SJCRH30 (cell line): ENCODE data around the gene PLA2G4E. TPM values are rescaled to one million over a fixed set of nuclear protein-coding genes. Genes with fewer than 3 reads are reported as not detected.

Experiments used
- DNase-seq, 2 experiments: peaks; one replicate each; pipeline ENCODE4 v3.0.0-alpha.2; 2015 to 2020
- H3K27ac ChIP-seq: fragments of 250-450 bp; sonication (Bioruptor Pico); 2 replicates; pipeline ENCODE4 v1.5.1; 2020; ENCODE audit warnings: mild to moderate bottlenecking, moderate library complexity
- H3K27me3 ChIP-seq: fragments of 250-450 bp; sonication (Bioruptor Pico); 2 replicates; pipeline ENCODE4 v1.5.1; 2020; ENCODE audit warnings: mild to moderate bottlenecking, moderate library complexity
- H3K36me3 ChIP-seq: fragments of 250-450 bp; sonication (Bioruptor Pico); 2 replicates; pipeline ENCODE4 v1.5.1; 2020; ENCODE audit warnings: mild to moderate bottlenecking, moderate library complexity
- H3K4me1 ChIP-seq: fragments of 250-450 bp; sonication (Bioruptor Pico); 2 replicates; pipeline ENCODE4 v1.5.1; 2020; ENCODE audit warnings: mild to moderate bottlenecking, moderate library complexity
- H3K4me3 ChIP-seq: fragments of 250-450 bp; sonication (Bioruptor Pico); 2 replicates; pipeline ENCODE4 v1.5.1; 2020; ENCODE audit warnings: mild to moderate bottlenecking, moderate library complexity
- H3K9me3 ChIP-seq: fragments of 250-450 bp; sonication (Bioruptor Pico); replicated peaks from 2 replicates; pipeline ENCODE4 v1.5.1; 2020; ENCODE audit warnings: mild to moderate bottlenecking, moderate library complexity
- total RNA-seq: library from RNA; depleted of rRNA; stranded (reverse); fragments of >200 nt; shearing (Covaris generic); gene quantifications from 2 replicates; pipeline ENCODE4 v1.2.3, GENCODE V29; 2014

PLA2G4E gene
- total RNA-seq, 1 experiment from 2014 or later, result not detected

DNA sequence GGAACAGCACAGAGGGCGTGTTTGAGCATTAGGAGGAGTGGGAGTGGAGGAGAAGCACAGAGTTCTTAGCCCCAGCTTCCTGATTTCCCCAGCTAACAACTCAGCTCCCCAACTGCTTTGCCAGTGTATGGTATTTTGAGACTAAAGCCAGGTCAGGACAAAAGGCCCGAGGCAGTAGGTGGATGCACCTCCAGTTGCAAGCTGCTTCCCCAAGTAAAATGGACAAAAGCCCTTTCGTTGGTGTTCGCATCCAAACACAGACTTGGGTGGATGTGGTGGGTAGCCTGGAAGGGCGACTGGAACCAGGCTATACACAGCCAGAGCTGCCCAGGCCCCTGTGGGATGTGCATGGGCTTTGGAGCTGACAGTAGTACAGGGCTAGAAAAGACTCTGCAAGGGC is 36.2 kb downstream of the PLA2G4E start:
- Histone ChIP-seq H3K4me1 (0 out of 2 replicates have a peak, but pooled peaks cover 4% of the 10 kb centered on the region), H3K36me3 (no peaks in the 10 kb centered on the region)

DNA sequence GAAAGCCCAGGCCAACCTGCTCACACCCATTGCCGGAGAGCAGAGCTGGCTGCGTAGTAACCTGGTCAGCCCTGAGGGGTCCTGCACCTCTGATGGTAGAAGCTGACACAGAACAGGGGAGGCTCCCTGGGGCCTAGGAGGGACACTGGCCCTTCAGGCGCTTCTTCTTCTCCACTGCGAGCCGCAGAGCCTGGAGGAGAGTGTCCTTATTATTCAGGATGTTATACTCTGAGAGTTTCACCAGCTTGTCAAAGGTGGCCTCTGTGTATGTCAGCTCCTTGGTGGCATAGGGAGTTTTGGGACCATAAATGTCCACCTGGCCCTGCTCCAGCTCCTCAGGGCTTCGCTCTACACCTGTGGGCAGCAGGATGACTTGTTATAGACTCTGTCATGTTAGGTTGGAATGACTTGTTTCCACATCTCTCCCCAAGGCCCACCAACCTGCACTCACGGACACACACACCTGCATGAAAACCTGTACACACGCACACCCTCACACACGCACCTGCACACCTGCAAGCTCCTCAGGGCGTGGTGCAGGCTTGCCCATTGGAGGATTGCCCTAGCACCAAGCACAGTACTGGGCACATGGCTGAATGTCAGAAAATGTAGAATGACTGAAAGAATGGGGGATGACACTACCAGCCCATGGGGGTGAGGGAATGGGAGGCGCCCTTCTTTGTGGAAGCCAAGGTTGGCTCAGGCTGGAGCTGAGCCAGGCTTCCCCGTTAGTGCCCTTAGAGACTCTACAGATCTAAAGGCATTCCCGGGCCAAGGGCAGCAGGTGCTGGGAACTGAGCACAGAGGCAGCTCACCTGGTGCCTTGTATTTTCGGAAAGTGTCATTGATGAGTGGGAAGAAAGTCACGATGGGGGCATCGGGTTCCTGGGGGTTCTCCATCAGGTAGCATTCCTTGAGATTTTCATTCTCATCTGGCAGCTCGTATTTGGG is 36.9 kb downstream of the PLA2G4E start:
- no peak for DNase-seq
- H3K9me3 ChIP-seq, result no peaks in the 10 kb centered on the region
- no peaks in the 10 kb centered on the region; the same call in 1 of the 2 replicates for H3K27me3 ChIP-seq
- H3K4me1 ChIP-seq, result 0 out of 2 replicates have a peak, but pooled peaks cover 4% of the 10 kb centered on the region
- no peak overlapping the region for H3K27ac ChIP-seq
- no peaks in the 10 kb centered on the region for H3K36me3 ChIP-seq
- no peak overlapping the region for H3K4me3 ChIP-seq

More for the DNA sequence above, 36.2 kb downstream of the PLA2G4E start:
- Histone ChIP-seq H3K4me3 (no peak overlapping the region), H3K27me3 (no peaks in the 10 kb centered on the region; the same call in 1 of the 2 replicates), H3K27ac (no peak overlapping the region), H3K9me3 (no peaks in the 10 kb centered on the region)
- no peak for DNase-seq

DNA sequence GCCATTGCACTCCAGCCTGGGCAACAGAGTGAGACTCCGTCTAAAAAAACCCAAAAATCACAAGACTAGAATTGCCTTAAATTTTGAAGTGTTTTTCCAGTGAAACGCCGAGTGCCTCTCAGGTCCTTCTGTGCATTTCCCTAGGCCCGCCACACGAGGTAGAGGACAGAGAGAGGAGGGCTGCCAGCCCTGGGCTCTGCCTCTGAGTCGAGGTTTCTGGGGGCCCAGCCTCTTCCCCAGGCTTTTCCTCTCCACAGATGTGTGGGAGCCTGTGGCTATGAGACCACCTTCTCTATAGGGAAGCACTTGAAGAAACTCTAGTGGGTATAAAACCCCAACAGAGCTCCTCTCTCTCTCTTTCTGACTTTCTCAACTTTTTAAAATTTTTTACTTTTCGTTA is 37.6 kb downstream of the PLA2G4E start:
- H3K27me3 ChIP-seq, result no peaks in the 10 kb centered on the region; the same call in 1 of the 2 replicates
- H3K36me3 ChIP-seq, result no peaks in the 10 kb centered on the region
- no peak overlapping the region for H3K27ac ChIP-seq
- no peaks in the 10 kb centered on the region for H3K9me3 ChIP-seq
- 0 out of 2 replicates have a peak, but pooled peaks cover 4% of the 10 kb centered on the region for H3K4me1 ChIP-seq
- DNase-seq, result no peak
- H3K4me3 ChIP-seq, result no peak overlapping the region

DNA sequence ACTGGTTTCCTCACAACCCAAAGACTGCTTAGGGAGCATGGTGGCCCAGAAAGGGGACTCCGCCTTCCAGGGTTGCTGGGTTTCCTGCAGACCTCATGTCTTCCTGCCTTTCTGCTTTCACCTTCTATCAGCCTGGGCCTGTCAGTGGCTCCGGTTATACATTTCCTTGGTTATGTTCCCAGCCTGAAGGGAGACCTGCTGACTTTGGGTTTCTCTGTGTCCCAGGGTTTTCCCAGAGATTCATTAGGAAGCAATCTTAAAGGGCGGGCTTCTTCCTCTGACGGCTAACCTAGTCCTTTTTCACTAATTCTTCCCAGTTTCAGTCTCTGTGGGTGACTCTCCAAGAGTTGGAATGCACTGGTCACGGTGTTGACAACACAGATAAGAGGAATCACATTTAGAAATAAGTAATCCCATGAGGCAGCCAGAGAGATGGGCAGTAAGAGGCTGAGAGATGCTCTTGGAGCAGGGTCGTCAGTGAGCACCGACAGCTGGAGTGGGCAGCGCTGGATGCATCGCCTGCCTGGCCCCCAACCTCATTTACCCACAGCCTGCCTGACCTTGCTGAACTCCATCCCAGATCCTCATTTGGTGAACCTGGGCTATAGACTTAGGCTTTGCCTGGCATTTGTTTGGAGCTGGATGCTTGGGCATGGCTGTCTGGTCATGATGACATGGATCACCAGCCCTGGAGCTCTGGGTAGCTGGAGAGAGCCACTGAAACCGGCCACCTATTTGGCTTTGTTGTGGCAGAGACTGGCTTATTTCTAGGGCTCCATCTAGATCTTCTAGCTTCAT is 38.5 kb downstream of the PLA2G4E start:
- no peaks in the 10 kb centered on the region for H3K36me3 ChIP-seq
- H3K4me1 ChIP-seq, result 0 out of 2 replicates have a peak, but pooled peaks cover 4% of the 10 kb centered on the region
- no peak overlapping the region for H3K27ac ChIP-seq
- DNase-seq, result no peak
- no peaks in the 10 kb centered on the region; the same call in 1 of the 2 replicates for H3K27me3 ChIP-seq
- no peak overlapping the region for H3K4me3 ChIP-seq
- H3K9me3 ChIP-seq, result no peaks in the 10 kb centered on the region

- H3K9me3 ChIP-seq, result no peaks in the 10 kb centered on the region
- no peaks in the 10 kb centered on the region for H3K36me3 ChIP-seq
- no peak overlapping the region for H3K27ac ChIP-seq
- no peak for DNase-seq
- no peaks in the 10 kb centered on the region; the same call in 1 of the 2 replicates for H3K27me3 ChIP-seq
- H3K4me3 ChIP-seq, result no peak overlapping the region
- H3K4me1 ChIP-seq, result 0 out of 2 replicates have a peak, but pooled peaks cover 7% of the 10 kb centered on the region
Measured at GRCh38 chr15:41981371-41982132, 39.3 kb downstream of the PLA2G4E start.

- no peaks in the 10 kb centered on the region for H3K36me3 ChIP-seq
- H3K4me1 ChIP-seq, result peaks cover 10% of the 10 kb centered on the region; the same call in 1 of the 2 replicates
- H3K27me3 ChIP-seq, result no peaks in the 10 kb centered on the region; the same call in 1 of the 2 replicates
- H3K27ac ChIP-seq, result no peak overlapping the region
- DNase-seq, result no peak
- no peaks in the 10 kb centered on the region for H3K9me3 ChIP-seq
- H3K4me3 ChIP-seq, result no peak overlapping the region
Measured at GRCh38 chr15:41980654-41981323, 40.1 kb downstream of the PLA2G4E start.

DNA sequence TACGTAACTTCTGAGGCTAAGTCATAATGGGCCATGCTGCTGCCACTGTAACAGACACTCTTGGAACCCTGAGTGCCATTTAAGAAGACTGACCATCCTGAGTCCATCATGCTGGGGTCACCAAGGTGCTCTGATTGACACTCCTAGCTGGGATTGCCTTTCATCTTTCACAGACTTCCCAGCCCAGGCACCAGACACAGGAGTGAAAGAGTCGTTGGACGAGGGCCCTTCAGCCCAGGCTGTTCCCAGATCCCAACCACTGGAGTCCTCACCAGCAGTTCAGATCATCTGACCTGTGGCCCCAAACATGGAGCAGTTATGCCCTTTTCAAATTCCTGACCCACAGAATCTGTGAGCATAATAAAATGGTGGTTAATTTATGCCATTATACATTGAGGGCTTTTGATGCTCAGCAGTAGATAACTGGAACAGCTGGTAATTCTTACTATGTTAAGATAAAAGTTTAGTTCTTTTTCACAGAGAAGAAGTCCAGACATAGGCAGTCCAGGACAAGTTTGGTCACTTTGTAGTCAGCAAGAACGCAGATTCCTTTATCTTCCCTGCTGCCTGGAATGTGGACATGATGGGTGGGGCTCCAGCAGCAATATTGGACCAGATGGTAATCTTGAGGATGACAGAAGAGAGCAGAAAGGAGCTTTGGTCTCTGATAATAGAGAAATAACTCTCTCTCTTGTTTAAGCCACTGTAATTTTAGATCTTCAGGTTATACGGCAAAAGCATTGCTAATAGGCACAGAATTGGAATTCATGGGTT is 41.2 kb downstream of the PLA2G4E start:
- no peak overlapping the region for H3K27ac ChIP-seq

GRCh38 chr15:41978534-41978933 is 42.3 kb downstream of the PLA2G4E start:
- peaks cover 10% of the 10 kb centered on the region; the same call in 1 of the 2 replicates for H3K4me1 ChIP-seq
- H3K27ac ChIP-seq, result no peak overlapping the region
- H3K4me3 ChIP-seq, result no peak overlapping the region

More for the DNA sequence above, 41.2 kb downstream of the PLA2G4E start:
- DNase-seq, result no peak
- Histone ChIP-seq H3K4me3 (no peak overlapping the region), H3K9me3 (no peaks in the 10 kb centered on the region), H3K36me3 (no peaks in the 10 kb centered on the region), H3K4me1 (peaks cover 10% of the 10 kb centered on the region; the same call in 1 of the 2 replicates), H3K27me3 (no peaks in the 10 kb centered on the region; the same call in 1 of the 2 replicates)

DNA sequence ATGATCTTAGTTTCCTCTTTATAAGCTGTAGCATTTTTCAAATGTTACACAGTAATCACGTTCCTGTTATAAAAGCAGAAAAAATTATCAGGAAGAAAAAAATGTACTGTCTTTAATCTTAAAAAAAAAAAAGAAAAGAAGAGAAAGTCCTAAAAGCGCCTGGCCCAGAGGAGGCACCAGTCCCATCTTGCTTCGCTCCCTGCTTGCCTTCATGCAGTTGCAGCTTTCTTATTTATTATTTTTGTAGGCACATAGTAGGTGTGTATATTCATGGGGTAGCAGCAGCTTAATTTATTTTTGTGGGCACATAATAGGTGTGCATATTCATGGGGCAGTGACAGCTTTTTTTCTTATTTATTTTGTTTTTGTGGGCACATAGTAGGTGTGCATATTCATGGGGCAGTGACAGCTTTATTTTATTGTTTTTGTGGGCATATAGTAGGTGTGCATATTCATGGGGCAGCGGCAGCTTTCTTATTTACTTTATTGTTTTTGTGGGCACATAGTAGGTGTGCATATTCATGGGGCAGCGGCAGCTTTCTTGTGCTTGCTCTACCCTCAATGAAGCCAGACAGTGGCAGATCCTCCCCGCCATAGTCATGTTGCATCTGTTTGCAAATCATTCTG is 43.0 kb downstream of the PLA2G4E start:
- no peak overlapping the region for H3K27ac ChIP-seq
- DNase-seq, result no peak
- no peak overlapping the region for H3K4me3 ChIP-seq
- no peaks in the 10 kb centered on the region for H3K9me3 ChIP-seq
- H3K36me3 ChIP-seq, result no peaks in the 10 kb centered on the region
- H3K27me3 ChIP-seq, result no peaks in the 10 kb centered on the region; the same call in 1 of the 2 replicates
- peaks cover 10% of the 10 kb centered on the region; the same call in 1 of the 2 replicates for H3K4me1 ChIP-seq

More at GRCh38 chr15:41978534-41978933, 42.3 kb downstream of the PLA2G4E start:
- H3K36me3 ChIP-seq, result no peaks in the 10 kb centered on the region
- DNase-seq, result no peak
- no peaks in the 10 kb centered on the region; the same call in 1 of the 2 replicates for H3K27me3 ChIP-seq
- no peaks in the 10 kb centered on the region for H3K9me3 ChIP-seq

DNA sequence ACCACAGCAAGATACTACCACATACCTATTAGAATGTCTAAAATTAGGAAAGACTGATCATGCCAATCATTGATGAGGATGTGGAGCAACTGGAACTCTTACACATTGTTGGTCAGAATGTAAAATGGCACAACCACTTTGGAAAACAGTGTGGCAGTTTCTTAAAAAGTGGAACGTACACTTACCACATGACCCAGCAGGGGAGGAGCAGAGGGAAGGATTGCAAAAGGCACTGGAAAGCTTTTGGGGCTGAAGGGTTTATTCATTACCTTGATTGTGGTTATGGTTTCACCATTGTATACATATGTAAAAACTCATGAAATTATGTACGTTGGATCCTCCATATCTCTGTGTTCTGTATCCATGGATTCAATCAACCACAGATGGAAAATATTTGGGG is 45.2 kb downstream of the PLA2G4E start:
- Histone ChIP-seq H3K4me3 (no peak overlapping the region), H3K27me3 (no peaks in the 10 kb centered on the region), H3K4me1 (peaks cover 17% of the 10 kb centered on the region), H3K36me3 (no peaks in the 10 kb centered on the region), H3K9me3 (no peaks in the 10 kb centered on the region), H3K27ac (no peak overlapping the region)
- no peak for DNase-seq

DNA sequence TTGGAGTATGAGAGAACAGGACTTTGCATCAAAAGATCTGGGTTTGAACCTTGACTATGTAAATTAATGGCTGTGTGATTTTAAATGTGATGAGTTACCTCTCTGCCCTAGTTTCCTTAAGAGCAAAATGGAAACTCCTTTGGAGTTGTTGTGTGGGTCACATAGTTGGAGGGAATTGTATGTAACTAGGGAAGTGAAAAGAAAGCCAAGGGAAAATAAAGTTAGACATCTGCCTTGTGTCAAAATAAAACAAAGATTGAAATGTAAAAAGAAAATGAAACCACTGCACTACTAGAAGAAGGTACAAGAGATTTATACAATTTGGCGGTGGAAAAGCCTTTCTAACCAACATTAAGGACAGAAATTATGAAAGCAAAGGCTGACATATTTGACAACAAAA is 46.8 kb downstream of the PLA2G4E start:
- H3K36me3 ChIP-seq, result no peaks in the 10 kb centered on the region
- no peaks in the 10 kb centered on the region for H3K27me3 ChIP-seq
- H3K4me1 ChIP-seq, result peaks cover 19% of the 10 kb centered on the region
- H3K4me3 ChIP-seq, result no peak overlapping the region
- no peaks in the 10 kb centered on the region for H3K9me3 ChIP-seq
- H3K27ac ChIP-seq, result no peak overlapping the region
- DNase-seq, result no peak

- Histone ChIP-seq H3K27ac (peak within 1 kb of the TSS; percentile 31; the same call in 1 of the 2 replicates), H3K9me3 (no peaks in the 10 kb centered on the region), H3K4me3 (peak within 1 kb of the TSS; percentile 72), H3K4me1 (peaks cover 24% of the 10 kb centered on the region), H3K36me3 (no peaks in the 10 kb centered on the region), H3K27me3 (no peaks in the 10 kb centered on the region)
- peak; percentile 99 to 100 for DNase-seq
Measured at GRCh38 chr15:41972253-41973242, 48.3 kb downstream of the PLA2G4E start, which contains the start of gene EHD4. Gene EHD4 (minus strand): TSS chr15:41972557. CDS start chr15:41972494, 63 bp downstream.
